Hepatocyte (in vitro differentiated cells): ENCODE results near the gene FGD2. TPM values are rescaled to one million over a fixed set of nuclear protein-coding genes. Genes with fewer than 3 reads are reported as not detected.

Experiments
- DNase-seq: peaks from one replicate; pipeline ENCODE4 v3.0.0-alpha.2; 2016; ENCODE audit warnings: low spot score
- H2AFZ ChIP-seq: fragments of 200-600 bp; sonication (generic); 2 replicates; pipeline ENCODE4 v1.6.0; 2016; ENCODE audit warnings: antibody characterized with exemption, mild to moderate bottlenecking
- H3K27ac ChIP-seq: fragments of 200-600 bp; sonication (generic); 2 replicates; pipeline ENCODE4 v1.5.1; 2016; ENCODE audit warnings: mild to moderate bottlenecking
- H3K27me3 ChIP-seq: fragments of 200-600 bp; sonication (generic); 2 replicates; pipeline ENCODE4 v1.6.1; 2016
- H3K36me3 ChIP-seq: fragments of 200-600 bp; sonication (generic); replicated peaks from 2 replicates; pipeline ENCODE4 v1.5.1; 2016; ENCODE audit warnings: low read depth; ENCODE audit not compliant: insufficient read depth
- H3K4me1 ChIP-seq: fragments of 200-600 bp; sonication (generic); 2 replicates; pipeline ENCODE4 v1.5.1; 2016; ENCODE audit warnings: mild to moderate bottlenecking, moderate library complexity; ENCODE audit not compliant: insufficient read depth
- H3K4me2 ChIP-seq: fragments of 200-600 bp; sonication (generic); 2 replicates; pipeline ENCODE4 v1.6.0; 2016
- H3K4me3 ChIP-seq: fragments of 200-600 bp; sonication (generic); 2 replicates; pipeline ENCODE4 v1.5.1; 2016; ENCODE audit warnings: mild to moderate bottlenecking
- H3K79me2 ChIP-seq: fragments of 200-600 bp; sonication (generic); 2 replicates; pipeline ENCODE4 v1.6.0; 2017; ENCODE audit warnings: mild to moderate bottlenecking
- H3K9me2 ChIP-seq: fragments of 200-600 bp; sonication (generic); replicated peaks from 2 replicates; pipeline ENCODE4 v1.6.0; 2017; ENCODE audit warnings: mild to moderate bottlenecking; ENCODE audit not compliant: insufficient read depth
- H3K9me3 ChIP-seq: fragments of 200-600 bp; sonication (generic); 2 replicates; pipeline ENCODE4 v1.5.1; 2016; ENCODE audit warnings: low read depth, mild to moderate bottlenecking
- H4K20me1 ChIP-seq: fragments of 200-600 bp; sonication (generic); 2 replicates; pipeline ENCODE4 v1.6.0; 2016; ENCODE audit warnings: mild to moderate bottlenecking; ENCODE audit not compliant: insufficient read depth, poor library complexity, severe bottlenecking
- CTCF ChIP-seq: fragments of 200-600 bp; sonication (generic); IDR thresholded peaks from 2 replicates; pipeline ENCODE4 v1.5.1; 2016; ENCODE audit warnings: antibody characterized with exemption, mild to moderate bottlenecking; ENCODE audit not compliant: poor library complexity
- EZH2 ChIP-seq: fragments of 200-600 bp; sonication (generic); IDR thresholded peaks from 2 replicates; pipeline ENCODE4 v1.6.1; 2016; ENCODE audit warnings: antibody characterized with exemption, mild to moderate bottlenecking, borderline replicate concordance
- EZH2phosphoT487 ChIP-seq: fragments of 200-600 bp; sonication (generic); IDR thresholded peaks from one replicate; pipeline ENCODE4 v1.6.1; 2018; ENCODE audit warnings: antibody characterized with exemption, mild to moderate bottlenecking, low read depth, moderate library complexity; ENCODE audit not compliant: unreplicated experiment, severe bottlenecking
- WGBS: methylation state at CpG from one replicate; pipeline ENCODE4 v1.1.6; 2016; ENCODE audit warnings: low lambda C conversion rate; ENCODE audit errors: missing lambda C conversion rate; 5-methylcytosine and 5-hydroxymethylcytosine counted together
- polyA plus RNA-seq: library from polyadenylated mRNA; unstranded; fragments of >200 nt; fragmentation: Nextera tagmentation; extraction: Ambion mirVana; gene quantifications from 2 replicates; pipeline ENCODE4 v1.2.1, GENCODE V29; 2016
- total RNA-seq: library from RNA; depleted of rRNA; stranded (reverse); fragments of >200 nt; gene quantifications from 2 replicates; pipeline ENCODE4 v1.2.3, GENCODE V29; 2014

The FGD2 gene
- 2.5 and 4.6 TPM in 2 replicates for total RNA-seq
- 3.7 and 5.2 TPM in 2 replicates for polyA plus RNA-seq

- Histone ChIP-seq H4K20me1 (no peaks in the 10 kb centered on the region), H3K79me2 (no peaks in the 10 kb centered on the region), H3K36me3 (no peaks in the 10 kb centered on the region), H2AFZ (no peak within 1 kb of the TSS), H3K27ac (no peak within 1 kb of the TSS), H3K27me3 (no peaks in the 10 kb centered on the region), H3K4me3 (no peak within 1 kb of the TSS), H3K9me3 (no peaks in the 10 kb centered on the region), H3K4me2 (no peak within 1 kb of the TSS), H3K4me1 (no peaks in the 10 kb centered on the region), H3K9me2 (no peaks in the 10 kb centered on the region)
- TF ChIP-seq EZH2phosphoT487: no peak
- TF ChIP-seq CTCF: no peak
- no peak for TF ChIP-seq EZH2
- no peak for DNase-seq
- 87% methylated on average over 14 of the region's 14 CpGs for WGBS
Measured at GRCh38 chr6:37005061-37005810, at the start of gene FGD2. FGD2 (plus strand) TSS chr6:37005655; CDS start chr6:37005818, 163 bp downstream.

- Histone ChIP-seq H2AFZ (no peak overlapping the region), H3K4me3 (no peak overlapping the region), H3K27ac (no peak overlapping the region), H3K4me2 (no peak overlapping the region), H4K20me1 (no peaks in the 10 kb centered on the region), H3K4me1 (peaks cover 9% of the 10 kb centered on the region), H3K27me3 (no peaks in the 10 kb centered on the region), H3K9me3 (no peaks in the 10 kb centered on the region), H3K9me2 (no peaks in the 10 kb centered on the region), H3K36me3 (no peaks in the 10 kb centered on the region), H3K79me2 (no peaks in the 10 kb centered on the region)
- 81% methylated on average over 9 of the region's 9 CpGs for WGBS
- no peak for DNase-seq
- TF ChIP-seq EZH2phosphoT487: no peak
- no peak for TF ChIP-seq CTCF
- no peak for TF ChIP-seq EZH2
Measured at GRCh38 chr6:36955671-36956445, 49.6 kb upstream of the FGD2 start.

- Histone ChIP-seq H2AFZ (no peak overlapping the region), H3K4me2 (no peak overlapping the region), H3K9me2 (no peaks in the 10 kb centered on the region), H3K27me3 (no peaks in the 10 kb centered on the region), H3K79me2 (no peaks in the 10 kb centered on the region), H3K9me3 (no peaks in the 10 kb centered on the region), H4K20me1 (no peaks in the 10 kb centered on the region), H3K4me1 (peaks cover 10% of the 10 kb centered on the region), H3K27ac (no peak overlapping the region), H3K36me3 (no peaks in the 10 kb centered on the region), H3K4me3 (no peak overlapping the region)
- TF ChIP-seq EZH2phosphoT487 (no peak), CTCF (no peak), EZH2 (no peak)
- no peak for DNase-seq
Measured at GRCh38 chr6:36956446-36956820, 49.0 kb upstream of the FGD2 start.
